HL-60 (cell line): ENCODE measurements around the gene APAF1.

Experiments
- DNase-seq, 2 experiments: peaks; one replicate each; pipeline ENCODE4 v3.0.0-alpha.2; 2010 to 2020; ENCODE audit warnings: low read depth in 1 of 2, low spot score in 1 of 2
- H3K27ac ChIP-seq: fragments of 250-450 bp; sonication (Bioruptor Pico); replicated peaks from 2 replicates; pipeline ENCODE4 v1.5.1; 2020; ENCODE audit warnings: mild to moderate bottlenecking, moderate library complexity
- H3K27me3 ChIP-seq: fragments of 250-450 bp; sonication (Bioruptor Pico); 2 replicates; pipeline ENCODE4 v1.5.1; 2021; ENCODE audit warnings: mild to moderate bottlenecking, moderate library complexity; ENCODE audit not compliant: insufficient read depth, poor library complexity, severe bottlenecking
- H3K4me3 ChIP-seq: replicated peaks from 2 replicates; pipeline ENCODE4 v1.5.1; 2011; ENCODE audit warnings: mild to moderate bottlenecking, control low read depth, low read length; ENCODE audit not compliant: insufficient read depth
- GABPA ChIP-seq: IDR thresholded peaks from 2 replicates; pipeline ENCODE4 v1.6.1; 2012; ENCODE audit warnings: low read depth
- POLR2AphosphoS5 ChIP-seq: IDR thresholded peaks from 2 replicates; pipeline ENCODE4 v1.6.1; 2012; ENCODE audit warnings: low read depth
- SPI1 ChIP-seq: IDR thresholded peaks from 2 replicates; pipeline ENCODE4 v1.6.1; 2012; ENCODE audit warnings: low read depth, mild to moderate bottlenecking, borderline replicate concordance
- TF ChIP-seq, protein P1 (sequence below): IDR thresholded peaks from 2 replicates; pipeline ENCODE4 v1.6.1; 2012; ENCODE audit warnings: low read depth; ENCODE audit not compliant: insufficient replicate concordance
- TF ChIP-seq, protein P2 (sequence below): IDR thresholded peaks from one replicate; pipeline ENCODE4 v1.5.1; 2011; ENCODE audit warnings: low read length, control low read depth, inconsistent platforms; ENCODE audit not compliant: insufficient read depth

APAF1 gene

DNA sequence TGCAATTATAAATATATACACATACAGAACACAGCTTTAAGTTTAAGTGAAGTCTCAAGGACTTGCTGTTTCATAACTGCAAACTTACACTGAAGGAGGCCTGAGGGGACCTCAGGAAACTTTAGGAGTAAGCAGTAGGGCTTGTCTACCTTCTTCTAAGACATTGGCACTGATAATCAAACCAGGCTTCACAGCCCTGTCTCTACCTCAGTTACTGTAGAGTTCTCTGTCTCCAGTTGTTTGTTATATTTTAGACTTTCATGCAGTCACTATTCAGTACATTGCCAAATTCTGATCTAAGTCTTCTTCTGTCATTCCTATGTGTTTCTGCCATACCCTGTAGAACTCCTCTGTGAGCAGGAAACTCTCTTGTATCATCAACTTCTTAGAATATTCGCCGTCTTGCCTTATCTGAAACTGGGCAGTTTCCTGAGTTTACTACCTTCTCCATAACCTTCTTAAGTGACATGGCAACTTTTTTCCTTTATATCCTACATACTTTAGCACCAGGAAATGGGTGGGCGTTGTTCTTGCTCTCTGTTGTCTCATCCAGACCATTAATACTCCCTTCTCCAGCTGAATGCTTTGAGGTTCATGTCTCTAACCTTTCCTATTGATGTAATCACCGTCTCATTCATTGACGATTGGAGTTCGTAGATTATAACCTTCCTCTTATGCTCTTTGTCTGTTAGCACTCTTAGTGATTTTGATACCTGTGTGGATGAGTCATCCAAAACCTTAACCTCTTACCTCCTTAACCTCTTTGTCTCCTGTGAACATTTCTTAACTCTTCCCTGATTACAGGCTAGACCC lies 11.4 kb downstream of the APAF1 start:
- no peak overlapping the region for H3K4me3 ChIP-seq
- TF ChIP-seq, protein P1, sequence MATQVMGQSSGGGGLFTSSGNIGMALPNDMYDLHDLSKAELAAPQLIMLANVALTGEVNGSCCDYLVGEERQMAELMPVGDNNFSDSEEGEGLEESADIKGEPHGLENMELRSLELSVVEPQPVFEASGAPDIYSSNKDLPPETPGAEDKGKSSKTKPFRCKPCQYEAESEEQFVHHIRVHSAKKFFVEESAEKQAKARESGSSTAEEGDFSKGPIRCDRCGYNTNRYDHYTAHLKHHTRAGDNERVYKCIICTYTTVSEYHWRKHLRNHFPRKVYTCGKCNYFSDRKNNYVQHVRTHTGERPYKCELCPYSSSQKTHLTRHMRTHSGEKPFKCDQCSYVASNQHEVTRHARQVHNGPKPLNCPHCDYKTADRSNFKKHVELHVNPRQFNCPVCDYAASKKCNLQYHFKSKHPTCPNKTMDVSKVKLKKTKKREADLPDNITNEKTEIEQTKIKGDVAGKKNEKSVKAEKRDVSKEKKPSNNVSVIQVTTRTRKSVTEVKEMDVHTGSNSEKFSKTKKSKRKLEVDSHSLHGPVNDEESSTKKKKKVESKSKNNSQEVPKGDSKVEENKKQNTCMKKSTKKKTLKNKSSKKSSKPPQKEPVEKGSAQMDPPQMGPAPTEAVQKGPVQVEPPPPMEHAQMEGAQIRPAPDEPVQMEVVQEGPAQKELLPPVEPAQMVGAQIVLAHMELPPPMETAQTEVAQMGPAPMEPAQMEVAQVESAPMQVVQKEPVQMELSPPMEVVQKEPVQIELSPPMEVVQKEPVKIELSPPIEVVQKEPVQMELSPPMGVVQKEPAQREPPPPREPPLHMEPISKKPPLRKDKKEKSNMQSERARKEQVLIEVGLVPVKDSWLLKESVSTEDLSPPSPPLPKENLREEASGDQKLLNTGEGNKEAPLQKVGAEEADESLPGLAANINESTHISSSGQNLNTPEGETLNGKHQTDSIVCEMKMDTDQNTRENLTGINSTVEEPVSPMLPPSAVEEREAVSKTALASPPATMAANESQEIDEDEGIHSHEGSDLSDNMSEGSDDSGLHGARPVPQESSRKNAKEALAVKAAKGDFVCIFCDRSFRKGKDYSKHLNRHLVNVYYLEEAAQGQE = no peak
- no peak overlapping the region for H3K27ac ChIP-seq
- H3K27me3 ChIP-seq = no peaks in the 10 kb centered on the region
- DNase-seq = no peak

DNA sequence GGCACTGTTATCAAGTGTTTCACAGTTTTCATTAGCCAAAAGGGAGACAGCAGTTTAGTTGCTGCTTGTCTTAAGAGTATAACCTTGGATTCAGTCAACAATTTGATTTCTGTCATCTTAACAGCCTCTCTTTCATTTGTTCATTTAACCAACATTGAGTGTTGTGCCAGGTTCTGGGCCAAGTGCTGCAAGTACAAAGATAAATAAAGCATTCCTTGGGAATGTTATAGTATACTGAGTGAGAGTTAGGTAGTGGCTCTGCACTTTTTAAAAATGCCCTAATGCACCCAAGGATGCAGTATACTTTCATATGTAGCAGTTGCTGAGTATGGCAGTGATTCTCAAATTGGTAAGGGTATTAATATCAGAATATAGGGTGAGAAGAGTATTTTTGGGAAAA lies 15.4 kb downstream of the APAF1 start:
- DNase-seq = no peak
- no peak overlapping the region for H3K4me3 ChIP-seq
- H3K27ac ChIP-seq = no peak overlapping the region
- H3K27me3 ChIP-seq = no peaks in the 10 kb centered on the region
- TF ChIP-seq GABPA (no peak), SPI1 (no peak)
- TF ChIP-seq, protein P2, sequence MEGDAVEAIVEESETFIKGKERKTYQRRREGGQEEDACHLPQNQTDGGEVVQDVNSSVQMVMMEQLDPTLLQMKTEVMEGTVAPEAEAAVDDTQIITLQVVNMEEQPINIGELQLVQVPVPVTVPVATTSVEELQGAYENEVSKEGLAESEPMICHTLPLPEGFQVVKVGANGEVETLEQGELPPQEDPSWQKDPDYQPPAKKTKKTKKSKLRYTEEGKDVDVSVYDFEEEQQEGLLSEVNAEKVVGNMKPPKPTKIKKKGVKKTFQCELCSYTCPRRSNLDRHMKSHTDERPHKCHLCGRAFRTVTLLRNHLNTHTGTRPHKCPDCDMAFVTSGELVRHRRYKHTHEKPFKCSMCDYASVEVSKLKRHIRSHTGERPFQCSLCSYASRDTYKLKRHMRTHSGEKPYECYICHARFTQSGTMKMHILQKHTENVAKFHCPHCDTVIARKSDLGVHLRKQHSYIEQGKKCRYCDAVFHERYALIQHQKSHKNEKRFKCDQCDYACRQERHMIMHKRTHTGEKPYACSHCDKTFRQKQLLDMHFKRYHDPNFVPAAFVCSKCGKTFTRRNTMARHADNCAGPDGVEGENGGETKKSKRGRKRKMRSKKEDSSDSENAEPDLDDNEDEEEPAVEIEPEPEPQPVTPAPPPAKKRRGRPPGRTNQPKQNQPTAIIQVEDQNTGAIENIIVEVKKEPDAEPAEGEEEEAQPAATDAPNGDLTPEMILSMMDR = no peak

DNA sequence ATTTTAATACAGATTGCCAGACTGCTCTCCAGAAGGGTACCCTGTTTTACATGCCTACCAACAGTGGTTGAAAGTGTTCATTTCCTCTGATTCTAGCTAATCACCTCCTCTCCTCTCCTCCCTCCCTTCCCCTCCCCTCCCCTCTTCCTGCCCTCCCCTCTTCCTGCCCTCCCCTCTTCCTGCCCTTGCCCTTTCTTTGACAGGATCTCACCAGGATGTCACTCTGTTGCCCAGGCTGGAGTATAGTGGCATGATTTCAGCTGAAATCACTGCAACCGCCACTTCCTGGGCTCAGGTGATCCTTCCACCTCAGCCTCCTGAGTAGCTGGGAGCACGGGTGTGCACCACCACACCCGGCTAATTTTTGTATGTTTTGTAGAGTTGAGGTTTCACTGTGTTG lies 24.7 kb downstream of the APAF1 start:
- TF ChIP-seq POLR2AphosphoS5 = no peak
- TF ChIP-seq SPI1 = no peak
- no peak for TF ChIP-seq GABPA
- TF ChIP-seq, protein P2 = no peak
- TF ChIP-seq, protein P1 = no peak
- no peak for DNase-seq
- Histone ChIP-seq H3K4me3 (no peak overlapping the region), H3K27me3 (no peaks in the 10 kb centered on the region), H3K27ac (no peak overlapping the region)

DNA sequence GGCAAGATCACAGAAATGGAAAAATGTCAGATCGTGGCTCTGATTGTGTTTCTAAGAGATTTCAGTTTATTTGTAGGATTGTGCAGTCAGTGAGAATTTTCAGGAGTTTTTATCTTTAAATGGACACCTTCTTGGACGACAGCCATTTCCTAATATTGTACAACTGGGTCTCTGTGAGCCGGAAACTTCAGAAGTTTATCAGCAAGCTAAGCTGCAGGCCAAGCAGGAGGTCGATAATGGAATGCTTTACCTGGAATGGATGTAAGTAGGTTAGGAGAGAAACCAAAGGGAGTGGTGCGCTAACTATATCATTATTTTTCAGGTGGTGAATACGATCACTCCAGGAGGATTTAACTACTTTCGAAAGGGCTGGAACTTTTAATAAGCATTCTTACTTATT lies 26.4 kb downstream of the APAF1 start:
- H3K27ac ChIP-seq = no peak overlapping the region
- H3K27me3 ChIP-seq = no peaks in the 10 kb centered on the region
- TF ChIP-seq, protein P1 = no peak
- no peak overlapping the region for H3K4me3 ChIP-seq
- DNase-seq = no peak
